NCI-H226 (cell line): Measurements from ENCODE around the gene HAUS7.

Experiments used
- DNase-seq: peaks from one replicate; pipeline ENCODE4 v3.0.0-alpha.2; 2015

HAUS7 gene

DNA sequence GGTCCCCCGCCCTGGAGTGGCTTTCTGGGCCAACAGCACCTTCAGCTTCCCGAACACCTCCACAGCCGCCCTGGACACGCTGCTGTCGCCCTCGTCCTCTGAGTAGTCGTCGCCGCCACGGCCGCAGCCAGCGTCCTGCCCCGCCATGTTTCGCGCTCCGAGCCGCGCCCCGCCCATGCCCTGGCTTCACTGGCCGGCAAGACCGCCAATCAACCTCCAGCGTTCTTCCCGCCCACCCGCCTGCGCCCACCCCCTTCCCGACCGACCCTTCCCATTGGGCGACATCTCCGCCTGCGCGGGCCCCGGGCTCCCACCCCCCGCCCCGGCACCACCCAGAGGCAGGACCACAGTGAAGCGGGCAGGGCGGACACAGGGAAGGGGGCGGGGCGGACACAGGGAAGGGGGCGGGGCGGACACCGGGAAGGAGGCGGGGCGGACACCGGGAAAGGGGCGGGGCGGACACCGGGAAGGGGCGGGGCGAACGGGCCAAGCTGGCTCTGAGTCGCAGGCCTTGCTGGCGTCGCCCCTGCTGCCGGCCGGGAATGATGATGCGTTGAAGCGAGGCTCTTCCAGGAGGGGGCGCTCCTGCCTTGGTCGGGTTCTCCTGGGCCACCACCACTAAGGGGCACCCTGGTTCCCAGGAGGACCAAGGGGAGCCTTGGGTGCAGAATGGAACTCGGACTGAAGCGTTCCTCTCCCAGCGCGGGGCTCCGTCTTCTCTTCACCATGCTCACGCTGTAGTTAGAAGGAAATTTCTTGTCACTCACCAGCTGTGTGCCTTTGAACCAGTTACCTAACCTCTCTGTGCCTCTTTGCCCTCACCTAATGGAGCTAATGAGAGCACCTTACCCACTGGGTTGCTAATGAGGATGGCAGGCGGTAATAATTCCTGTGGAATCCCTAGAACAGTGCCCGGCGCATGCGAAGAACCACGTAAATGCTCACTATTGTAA, at the start of gene HAUS7:
TSS of gene HAUS7 (minus strand) at position 166 of the 953 bp plus-strand sequence. CDS start at position 147, 19 bp downstream.
- DNase-seq = peak; percentile 66

DNA sequence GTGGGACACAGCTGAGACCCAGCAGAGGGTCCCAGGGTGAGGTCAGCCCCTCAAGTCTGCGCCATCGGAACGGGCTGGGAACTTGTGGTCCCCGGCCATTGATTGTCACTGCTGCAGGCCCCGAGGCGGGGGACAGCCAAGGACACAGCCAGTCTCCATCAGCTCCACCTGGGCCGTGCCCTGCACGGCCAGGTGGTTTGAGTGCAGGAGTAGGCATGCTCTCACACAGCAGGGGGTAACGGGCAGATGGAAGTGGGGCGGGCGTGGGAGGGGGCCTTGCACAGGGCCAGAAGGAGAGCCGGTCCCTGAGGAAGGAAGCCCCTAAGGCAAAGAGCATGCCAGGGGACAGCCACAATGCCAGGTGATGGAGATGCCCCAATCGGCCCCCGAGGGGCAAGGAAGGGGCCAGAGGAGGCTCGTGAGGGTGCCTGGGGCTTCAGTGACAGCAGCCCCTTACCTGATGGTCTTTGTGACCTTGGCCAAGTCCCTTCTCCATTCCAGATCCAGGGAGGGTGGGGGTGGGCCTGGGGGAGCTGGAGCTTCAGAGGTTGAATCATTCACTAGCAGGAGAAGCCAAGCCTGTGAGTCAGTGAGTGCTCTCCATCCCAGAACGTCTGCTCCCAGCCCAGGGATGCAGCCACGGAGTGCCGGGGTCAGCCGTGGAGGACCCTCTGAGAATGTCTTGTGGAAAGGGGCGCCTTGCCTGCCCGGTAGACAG, 49.4 kb upstream of the HAUS7 start:
- DNase-seq = peak; percentile 57

DNA sequence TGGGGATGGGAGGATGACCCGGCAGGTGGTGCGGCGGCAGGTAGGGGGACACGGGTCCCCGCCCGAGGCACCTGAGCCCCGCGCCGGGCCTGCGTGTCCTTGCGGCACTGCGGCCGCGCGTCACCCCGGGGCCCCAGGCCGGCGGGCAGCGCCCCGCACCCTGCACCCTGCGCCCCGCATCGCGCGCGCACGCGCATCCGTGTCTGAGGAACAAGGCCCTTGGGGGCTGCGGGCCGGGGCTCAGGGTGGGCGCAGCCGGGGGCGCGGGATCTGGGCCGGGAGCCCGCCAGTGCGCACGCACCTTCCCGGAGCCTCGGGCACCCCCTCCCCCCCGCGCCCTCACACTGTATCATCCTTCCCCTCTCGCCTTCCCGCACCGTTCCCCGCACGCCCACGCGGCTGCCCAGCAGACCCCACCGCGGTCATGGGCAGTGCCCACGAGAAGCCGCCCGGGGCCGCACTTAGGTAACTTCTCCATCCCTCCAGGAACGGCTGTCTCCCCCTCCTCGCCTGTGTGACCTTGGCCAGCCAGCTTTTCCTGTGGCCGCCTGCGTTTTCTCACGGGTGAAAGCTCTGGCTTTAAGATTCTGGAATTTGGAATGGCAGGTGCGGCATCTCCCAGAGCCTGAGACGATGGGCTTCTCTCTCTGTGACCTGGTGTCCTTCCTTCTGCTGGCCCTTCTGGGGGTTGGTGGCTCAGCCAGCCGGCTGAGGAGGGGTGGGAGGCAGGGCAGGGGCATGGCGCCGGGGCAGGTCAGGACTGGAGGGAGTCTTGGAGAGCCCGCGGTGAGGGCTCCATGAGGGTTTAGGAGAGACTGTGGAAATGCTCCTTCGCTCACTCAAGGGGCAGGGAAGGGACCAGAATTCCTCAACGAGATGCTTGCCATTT, 47.8 kb upstream of the HAUS7 start:
- no peak for DNase-seq

DNA sequence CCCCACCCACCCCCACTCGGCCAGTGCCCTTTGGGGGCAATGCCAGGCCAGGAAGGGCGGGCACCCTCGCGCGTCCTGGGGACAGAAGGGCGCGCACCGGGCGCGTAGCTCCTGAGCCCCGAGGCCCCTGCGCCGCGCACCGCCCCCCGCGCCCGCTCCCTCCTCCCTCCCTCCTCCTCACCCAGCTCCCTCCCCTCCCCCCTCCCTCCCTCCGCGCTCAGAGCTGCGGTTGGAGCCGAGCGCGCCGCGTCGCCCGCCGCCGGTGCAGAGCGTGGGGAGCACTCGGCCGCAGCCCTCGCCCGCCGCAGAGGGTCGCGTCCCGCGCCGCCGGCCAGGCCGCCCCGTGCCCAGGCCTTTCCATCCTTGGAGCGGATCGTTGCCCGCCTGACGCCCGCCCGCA, 47.0 kb upstream of the HAUS7 start, which contains the start of gene ATP2B3:
TSS of gene ATP2B3 (plus strand) at position 220 of the 400 bp plus-strand sequence. CDS start 18,606 bp downstream, outside the sequence.
- no peak for DNase-seq

DNA sequence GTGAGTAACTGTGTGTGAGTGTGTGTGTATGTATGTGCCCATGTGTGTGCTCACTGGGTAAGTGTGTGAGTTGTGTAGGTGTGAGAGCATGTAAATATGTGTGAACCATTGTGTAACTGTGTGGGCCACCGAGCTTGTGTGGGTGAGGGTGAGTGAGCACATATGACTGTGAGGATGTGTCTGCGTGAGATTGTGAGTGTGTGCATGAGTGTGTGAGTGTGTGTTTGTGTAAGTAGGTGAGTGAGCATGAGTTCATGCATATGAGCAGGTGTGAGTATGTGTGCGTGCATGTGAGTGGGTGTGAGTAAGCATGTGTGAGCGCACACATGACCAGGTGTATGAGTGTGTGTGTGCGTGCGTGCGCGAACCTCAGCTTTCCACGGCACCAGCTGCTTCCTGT, 45.7 kb upstream of the HAUS7 start:
- no peak for DNase-seq

DNA sequence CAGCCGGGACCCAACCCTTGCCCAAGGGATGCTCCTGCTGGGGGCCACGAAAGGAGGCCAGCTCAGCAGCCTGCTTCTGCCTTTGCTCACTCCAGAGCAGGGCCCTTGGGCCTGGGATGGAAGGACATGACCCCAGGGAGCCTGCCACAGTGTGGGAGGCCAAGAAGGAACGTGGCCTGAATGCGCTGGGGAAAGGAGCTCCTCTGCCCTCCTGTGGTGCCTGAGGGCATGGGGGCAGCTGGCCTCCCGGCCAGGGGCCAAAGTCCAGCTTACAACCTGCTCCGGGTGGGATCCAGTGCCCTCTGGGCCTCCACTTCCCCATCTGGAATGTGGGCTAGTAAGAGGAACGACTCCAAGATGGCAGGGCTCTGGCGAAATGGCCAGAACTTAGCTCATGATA, 45.1 kb upstream of the HAUS7 start:
- DNase-seq = no peak

DNA sequence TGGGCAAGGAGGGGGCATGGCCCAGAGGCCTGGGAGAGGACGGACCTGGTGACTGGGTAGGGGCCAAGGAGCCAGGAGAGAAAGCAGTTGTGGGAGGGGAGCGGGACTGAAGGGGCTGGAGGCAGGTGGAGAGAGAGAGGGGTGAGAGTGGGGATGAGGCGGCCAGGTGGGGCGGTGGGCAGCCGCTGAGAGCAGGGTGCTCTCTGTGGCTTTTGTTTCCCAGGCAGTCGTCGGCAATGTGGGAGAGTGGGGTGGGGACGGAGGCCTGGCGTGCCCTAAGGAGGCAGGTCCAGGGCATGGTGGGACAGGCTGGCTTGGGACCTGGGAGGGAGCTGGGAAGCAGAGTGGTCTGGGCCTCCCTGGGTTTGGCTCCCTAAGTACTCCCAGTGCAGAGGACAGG, 43.9 kb upstream of the HAUS7 start:
- no peak for DNase-seq

DNA sequence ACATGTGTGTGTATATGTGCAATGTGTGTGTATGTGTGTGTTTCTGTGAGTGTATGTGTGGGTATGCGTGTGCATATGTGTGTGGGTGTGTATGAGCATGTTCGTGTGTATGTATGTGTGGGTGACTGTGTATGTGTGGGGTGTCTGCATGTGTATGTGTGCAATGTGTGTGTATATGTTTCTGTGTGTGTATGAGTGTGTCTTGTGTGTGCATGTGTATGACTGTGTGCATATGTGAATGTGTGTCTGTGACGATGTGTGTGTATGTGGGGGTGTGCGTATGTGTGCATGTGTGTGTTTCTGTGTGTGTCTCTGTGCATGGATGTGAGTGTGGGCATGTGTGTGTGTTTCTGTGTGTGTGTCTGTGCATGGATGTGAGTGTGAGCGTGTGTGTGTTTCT, 42.9 kb upstream of the HAUS7 start:
- no peak for DNase-seq

DNA sequence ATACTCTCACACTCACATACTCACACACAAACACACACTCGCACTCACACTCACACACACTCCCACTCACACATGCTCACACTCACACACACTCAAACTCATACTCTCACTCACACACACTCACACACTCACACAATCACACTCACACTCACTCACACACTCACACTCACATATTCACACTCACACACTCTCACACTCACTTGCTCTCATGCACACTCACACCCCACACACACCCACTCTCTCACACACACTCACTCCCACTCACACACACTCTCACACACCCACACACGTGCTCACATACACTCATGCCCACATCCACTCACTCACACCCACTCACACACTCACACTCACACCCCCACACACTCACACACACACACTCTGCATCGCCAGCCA, 42.1 kb upstream of the HAUS7 start:
- DNase-seq = no peak

DNA sequence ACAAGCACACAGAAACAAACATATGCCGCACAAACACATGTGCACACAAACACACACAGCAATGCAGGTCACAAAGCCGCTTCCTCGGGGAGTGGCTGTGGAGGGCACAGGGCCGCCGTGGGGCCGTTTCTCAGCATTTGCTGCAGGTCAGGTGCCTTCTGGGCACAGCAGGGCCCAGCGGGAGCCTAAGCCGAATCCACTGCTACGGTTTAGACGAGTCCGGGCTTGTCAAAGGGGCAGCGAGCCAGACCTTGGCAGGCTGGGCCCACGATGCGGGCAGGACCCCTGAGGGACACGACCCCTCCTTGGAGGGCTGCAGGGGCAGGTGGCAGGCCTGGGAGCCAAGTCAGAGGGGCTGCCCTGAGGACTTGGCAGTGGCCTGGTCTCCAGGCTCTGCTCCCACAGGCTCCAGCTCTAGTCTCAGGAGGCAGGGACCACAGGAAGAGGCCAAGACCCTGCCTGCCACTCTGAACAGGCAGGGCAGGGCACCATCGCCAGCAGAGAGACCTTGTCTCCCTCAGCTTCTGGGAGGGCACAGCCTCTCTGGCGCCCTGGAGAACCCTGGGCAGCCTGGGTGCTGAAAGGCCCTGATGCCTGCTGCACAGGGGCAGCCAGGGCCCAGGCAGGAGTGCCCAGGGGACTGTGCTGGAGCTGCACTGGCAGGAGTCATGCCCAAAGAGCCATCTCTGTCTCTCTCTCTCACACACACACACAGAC, 41.6 kb upstream of the HAUS7 start:
- DNase-seq = no peak

DNA sequence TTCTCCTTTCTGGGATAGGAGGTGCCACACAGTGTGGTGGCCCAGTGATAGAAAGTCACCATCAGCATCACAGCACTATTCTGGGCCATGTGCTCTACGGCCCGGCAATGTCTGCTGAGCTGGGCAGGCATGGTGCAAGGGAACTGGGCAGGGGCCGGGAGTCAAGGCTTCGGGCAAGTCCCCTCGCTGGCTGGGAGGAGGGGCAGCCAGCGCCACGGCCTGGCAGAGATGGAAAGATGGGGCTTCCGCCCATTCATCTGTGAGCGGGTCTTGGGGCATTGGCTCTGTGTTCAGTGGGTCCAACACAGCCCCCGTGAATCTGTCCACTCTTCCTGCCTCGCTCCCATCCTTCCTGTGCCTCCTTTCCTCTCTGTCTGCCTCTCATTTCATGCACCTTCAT, 40.0 kb upstream of the HAUS7 start:
- no peak for DNase-seq

DNA sequence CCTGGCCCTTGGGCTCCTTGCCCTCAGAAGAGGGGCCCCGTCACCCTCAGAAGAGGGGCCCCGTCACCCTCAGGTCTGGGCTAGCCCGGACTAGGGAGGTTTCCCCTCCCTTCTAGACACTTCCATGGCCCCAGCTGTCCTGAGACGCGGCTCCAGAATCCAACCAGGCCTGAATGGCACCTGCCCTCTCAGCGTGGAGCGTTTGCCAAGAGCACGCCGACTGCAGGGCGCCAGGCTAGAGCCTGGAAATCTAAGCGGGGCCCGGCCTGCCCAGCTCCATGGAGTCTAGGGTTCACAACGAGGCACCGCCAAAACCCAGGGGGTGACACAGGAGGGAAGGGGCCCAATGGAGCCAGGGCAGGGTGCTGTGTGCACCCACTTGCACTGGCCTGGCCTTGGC, 39.2 kb upstream of the HAUS7 start:
- no peak for DNase-seq

DNA sequence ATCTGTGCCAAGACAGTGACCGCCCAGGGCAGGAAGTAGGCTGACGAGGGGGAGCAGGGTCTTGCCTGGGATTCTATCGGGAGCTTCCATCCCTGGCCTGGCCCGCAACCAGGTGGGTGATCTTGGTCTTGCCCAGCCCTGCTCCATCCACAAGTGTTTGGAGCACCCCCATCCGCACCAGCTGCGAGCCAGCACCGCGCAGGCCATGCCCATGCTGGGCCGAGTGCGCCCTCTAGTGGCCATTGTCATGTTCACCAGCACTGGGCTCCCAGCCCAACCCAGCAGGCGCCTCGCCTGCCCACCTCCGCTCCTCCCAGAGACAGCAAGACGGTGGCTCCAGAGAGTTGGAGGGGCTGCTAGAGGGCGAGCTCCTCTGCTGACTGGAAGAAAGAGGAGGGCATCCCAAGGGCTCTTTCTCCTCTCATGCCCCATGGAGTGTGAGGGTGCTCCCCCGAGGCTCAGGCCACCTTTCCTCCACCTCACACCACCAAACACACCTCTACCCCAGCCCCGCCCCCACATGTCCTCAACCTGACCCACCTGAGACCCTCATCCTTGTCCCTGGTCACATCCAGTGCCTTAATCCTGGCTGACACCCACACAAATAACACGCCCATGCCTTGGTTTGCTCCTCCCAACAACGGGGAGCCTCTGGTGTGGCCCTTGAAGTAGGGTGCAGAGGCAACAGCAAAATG, 37.3 kb upstream of the HAUS7 start:
- DNase-seq = peak; percentile 41

DNA sequence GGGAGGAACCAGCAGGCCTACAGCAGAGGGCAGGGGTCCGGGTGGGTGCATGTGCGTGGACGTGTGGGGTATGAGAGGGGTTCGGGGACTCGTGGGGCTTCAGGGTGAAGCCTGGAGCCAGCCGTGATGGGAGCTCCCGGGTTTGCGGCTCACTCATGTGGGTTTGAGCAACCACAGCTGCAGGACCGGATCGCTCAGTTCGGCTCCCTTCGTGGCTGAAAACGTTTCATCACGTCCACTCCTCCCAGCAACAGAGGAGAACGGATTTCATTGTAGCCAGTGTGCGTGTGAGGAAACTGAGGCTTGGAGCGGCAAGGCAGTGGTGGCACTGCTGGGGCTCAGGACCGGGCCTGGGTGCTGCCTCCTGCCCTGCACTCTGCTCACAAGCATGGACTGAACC, 35.0 kb upstream of the HAUS7 start:
- DNase-seq = no peak

DNA sequence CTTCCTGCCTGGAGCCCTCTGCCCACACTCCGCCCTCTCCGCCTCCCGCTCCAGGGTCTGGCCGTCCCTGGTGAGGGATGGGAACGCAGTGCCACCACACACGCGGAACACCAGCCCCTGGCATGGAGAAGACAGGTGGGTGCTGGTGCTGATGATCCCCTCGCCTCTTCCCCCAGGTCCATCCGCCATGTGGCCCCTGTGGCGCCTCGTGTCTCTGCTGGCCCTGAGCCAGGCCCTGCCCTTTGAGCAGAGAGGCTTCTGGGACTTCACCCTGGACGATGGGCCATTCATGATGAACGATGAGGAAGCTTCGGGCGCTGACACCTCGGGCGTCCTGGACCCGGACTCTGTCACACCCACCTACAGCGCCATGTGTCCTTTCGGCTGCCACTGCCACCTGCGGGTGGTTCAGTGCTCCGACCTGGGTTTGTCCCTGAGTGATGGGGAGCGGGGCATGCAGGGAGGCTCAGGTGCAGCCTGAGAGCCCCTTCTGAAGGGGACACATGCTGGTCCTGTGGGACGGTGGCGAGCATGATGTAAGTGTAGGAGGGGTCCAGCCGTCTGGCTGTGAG, 34.2 kb upstream of the HAUS7 start:
- no peak for DNase-seq

DNA sequence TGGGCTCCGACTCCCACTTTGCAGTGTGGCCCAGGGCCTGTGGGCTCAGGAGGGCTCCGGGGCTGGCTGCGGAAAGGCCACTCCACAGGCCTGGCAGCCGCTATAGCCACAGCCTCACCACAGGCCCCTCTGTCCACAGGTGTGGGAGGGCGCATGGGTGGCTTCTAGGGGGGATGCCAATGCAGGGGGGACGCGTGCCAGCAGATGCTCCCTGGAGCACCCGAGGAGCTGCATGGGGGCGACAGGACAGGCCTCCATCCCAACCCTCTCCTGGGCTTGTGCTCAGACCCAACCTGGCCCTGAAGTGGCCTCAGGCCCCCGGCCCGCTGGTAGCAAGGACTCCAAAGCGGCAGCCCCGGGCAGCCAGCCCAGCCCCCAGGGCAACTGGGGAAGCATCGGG, 32.4 kb upstream of the HAUS7 start:
- no peak for DNase-seq

DNA sequence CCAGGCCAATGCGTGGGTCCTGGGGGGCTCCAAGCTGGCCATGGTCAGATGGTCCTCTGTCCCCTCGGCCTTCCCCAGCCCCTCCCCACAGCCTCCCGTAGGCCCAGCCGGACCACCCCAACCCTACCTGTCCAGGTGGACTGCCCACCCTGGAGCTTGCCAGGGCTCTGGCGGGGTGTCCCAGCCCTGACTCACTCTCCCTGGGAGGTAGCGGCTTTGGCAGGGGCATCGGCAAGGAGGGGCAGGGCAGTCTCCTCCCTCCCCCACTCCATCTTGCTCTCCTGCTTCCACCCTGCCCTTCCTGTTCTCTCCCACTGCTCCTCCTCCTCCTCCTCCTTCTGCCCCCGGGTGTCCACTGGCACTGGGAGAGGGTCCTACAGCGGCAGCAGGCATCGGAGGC, 31.8 kb upstream of the HAUS7 start:
- no peak for DNase-seq

DNA sequence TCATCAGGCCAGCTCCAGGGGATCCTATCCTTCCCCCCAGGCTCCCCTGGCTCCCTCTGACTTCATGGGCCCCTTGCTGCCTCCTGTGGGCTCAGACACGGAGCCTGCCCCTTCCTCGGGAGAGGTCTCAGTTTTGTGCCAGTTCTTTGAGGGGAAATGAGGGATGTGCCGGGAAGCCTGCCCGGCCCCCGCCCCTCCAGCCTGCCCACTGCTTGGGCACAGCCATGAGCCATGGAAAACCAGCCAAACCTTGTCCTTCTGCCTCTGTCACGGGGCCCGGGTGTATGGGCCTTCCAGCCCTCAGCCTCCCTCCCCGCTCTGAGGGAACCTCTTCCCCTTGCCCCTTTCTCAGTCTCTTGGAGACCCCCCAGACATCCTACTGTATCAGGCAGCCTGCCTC, 31.2 kb upstream of the HAUS7 start:
- DNase-seq = no peak

DNA sequence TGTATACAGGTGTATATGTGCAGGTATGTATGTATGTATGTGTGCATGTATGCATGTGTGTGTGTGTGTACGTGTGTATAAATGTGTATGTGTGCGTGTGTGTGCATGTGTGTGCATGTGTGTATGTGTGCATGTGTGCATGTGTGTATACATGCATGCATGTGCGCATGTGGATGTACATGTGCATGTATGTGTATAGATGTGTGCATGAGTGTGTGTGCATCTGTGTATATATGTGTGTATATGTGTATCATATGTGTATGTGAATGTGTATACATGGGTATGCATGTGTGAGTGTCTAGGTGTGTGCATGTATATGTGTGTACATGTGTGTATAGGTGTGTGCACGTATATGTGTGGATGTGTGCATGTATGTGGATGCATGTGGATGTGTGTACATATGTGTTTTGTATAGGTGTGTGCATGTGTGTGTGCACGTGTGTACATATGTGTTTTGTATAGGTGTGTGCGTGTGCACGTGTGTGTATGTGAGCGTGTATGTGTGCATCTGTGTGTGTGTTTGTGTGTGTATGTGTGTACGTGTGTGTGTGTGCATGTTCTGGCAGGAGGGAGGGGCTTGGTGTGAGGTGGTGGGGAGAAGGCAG, 30.4 kb upstream of the HAUS7 start:
- DNase-seq = no peak

DNA sequence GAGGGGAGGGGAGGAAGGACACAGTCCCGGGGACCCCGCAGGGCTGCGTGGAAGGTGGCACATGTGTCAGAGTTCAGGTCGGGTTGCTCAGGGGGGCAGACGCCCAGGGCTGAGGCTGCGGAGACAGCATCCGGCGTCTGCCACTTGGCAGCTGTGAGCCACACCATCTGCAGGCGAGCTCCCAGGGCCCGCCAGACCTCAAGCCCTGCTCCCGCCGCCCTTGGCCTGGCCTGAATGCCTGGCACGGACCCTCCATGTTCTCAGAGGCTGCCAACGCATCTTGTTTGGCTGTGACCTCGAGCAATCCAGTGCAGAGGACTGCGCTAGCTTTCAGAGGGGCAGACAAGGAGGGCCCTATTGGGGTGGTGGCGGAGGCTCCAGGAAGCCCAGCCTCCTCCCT, 29.5 kb upstream of the HAUS7 start:
- no peak for DNase-seq

DNA sequence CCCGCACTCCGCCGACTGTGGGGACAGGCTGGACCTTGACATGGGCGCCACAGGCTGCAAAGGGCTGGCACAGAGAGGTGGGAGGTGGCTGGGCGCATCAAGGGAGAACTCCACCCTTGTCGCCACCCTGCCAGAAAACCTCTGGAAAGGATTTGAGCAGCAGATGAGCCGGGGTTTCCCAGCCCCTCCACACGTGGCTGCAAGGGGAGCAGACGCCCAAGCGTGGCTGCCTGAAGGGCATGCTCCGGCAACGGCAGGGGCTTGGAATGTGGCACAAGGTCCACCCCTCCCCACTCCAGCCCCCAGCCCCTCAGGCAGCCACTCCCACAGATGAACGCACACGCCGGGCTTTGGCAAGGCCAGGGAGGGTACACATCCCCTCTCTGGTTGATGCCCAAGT, 29.0 kb upstream of the HAUS7 start:
- DNase-seq = no peak
